ENCODE data around the gene GPR15LG.

The GPR15LG gene

GRCh38 chr10:84205049-84205852 lies 31.6 kb downstream of the GPR15LG start:
- in situ Hi-C loops (cut with MboI; ENCODE audit: low pct_unique_long_range_greater_than_20kb, low sequenced_read_pairs), result no loop called here
- DNase-seq, result peak; percentile 57

DNA sequence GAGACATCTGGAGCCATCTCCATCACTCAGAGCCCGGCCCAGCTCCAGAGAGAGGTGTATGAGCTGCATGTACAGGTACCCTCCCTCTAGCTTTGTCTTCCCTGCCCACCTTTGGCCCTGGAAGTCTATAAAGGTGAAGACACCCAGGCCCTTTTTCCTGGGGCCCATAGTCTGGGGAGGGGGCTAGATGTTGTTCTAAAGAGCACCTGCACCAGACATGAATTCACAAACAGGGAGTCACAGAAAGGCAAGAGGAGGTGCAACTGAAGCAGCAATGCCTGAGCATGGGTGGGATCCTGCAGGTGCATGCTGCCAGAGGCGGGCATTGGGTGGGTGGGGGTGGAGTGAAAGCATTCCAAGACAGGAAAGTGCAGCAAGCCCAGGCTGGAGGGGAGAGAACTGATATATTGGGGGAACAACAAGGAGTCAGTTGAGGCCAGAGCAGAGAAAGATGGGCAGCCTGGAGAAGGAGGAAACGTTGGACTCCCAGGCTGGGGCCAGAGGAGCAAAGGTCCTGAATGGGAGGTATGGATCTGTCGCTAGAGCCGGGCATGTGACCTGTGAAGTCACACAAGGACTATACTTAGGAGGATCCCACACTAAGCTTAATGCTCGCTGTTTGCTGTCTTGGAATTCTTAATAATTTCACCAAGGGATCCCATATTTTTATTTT lies 32.4 kb downstream of the GPR15LG start:
- in situ Hi-C loops (cut with MboI; ENCODE audit: low pct_unique_long_range_greater_than_20kb, low sequenced_read_pairs), result no loop called here
- no peak for DNase-seq

- in situ Hi-C loops (cut with MboI; ENCODE audit: low pct_unique_long_range_greater_than_20kb, low sequenced_read_pairs), result no loop called here
- DNase-seq, result no peak
Measured at GRCh38 chr10:84208023-84208422, 34.4 kb downstream of the GPR15LG start.

- DNase-seq, result no peak
- in situ Hi-C loops (cut with MboI; ENCODE audit: low pct_unique_long_range_greater_than_20kb, low sequenced_read_pairs), result no loop called here
Measured at GRCh38 chr10:84211566-84211965, 38.0 kb downstream of the GPR15LG start.

- no peak for DNase-seq
- in situ Hi-C loops (cut with MboI; ENCODE audit: low pct_unique_long_range_greater_than_20kb, low sequenced_read_pairs), result no loop called here
Measured at GRCh38 chr10:84212014-84212413, 38.4 kb downstream of the GPR15LG start.

- in situ Hi-C loops (cut with MboI; ENCODE audit: low pct_unique_long_range_greater_than_20kb, low sequenced_read_pairs), result no loop called here
- DNase-seq, result no peak
Measured at GRCh38 chr10:84213076-84213475, 39.5 kb downstream of the GPR15LG start.

DNA sequence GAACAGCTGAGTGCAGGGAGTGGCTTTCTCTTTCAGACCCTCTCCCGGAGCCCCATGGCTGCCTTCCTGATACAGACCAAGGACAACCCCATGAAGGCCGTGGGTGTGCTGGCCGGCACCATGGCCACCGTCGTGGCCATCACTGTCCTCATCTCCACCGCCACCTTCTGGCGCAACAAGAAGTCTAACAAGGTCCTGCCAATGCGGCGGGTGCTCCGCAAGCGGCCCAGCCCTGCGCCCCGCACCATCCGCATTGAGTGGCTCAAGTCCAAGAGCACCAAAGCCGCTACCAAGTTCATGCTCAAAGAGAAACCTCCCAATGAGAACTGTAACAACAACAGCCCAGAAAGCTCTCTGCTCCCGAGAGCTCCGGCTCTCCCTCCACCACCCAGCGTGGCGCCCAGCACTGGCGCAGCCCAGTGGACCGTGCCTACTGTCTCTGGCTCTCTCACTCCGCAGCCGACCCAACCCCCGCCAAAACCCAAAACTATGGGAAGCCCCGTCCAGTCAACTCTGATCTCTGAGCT lies 40.5 kb downstream of the GPR15LG start:
- in situ Hi-C loops (cut with MboI; ENCODE audit: low pct_unique_long_range_greater_than_20kb, low sequenced_read_pairs), result no loop called here
- no peak for DNase-seq

DNA sequence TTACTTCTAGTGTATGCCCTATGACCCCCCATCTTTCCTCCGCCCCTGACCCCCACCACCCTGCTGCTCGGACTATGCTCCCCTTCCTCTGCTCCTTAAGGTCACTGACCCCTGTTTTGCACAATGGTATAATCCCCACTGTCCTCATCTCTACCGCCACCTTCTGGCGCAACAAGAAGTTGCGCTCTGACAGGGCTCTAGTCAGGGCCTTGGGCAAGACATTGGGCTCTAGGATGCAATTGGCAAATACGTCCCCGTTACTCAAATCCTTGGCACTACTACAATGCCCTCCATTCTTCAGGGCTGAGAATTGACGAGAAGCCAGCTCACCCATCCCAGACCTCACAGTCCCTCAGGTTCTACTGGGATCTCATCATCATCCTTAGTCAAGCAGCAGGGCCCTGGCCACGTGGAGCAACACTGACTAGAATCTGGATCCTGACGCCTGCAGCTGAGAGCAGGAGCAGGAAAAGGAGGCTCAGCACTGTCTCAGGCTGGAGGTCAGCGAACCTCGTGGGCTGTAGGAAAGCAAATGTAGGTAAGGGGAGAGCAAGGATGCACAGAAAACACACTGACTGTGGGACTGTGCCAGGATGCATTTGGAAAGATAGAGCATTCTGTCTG lies 41.1 kb downstream of the GPR15LG start:
- in situ Hi-C loops (cut with MboI; ENCODE audit: low pct_unique_long_range_greater_than_20kb, low sequenced_read_pairs), result no loop called here
- DNase-seq, result peak; percentile 48

DNA sequence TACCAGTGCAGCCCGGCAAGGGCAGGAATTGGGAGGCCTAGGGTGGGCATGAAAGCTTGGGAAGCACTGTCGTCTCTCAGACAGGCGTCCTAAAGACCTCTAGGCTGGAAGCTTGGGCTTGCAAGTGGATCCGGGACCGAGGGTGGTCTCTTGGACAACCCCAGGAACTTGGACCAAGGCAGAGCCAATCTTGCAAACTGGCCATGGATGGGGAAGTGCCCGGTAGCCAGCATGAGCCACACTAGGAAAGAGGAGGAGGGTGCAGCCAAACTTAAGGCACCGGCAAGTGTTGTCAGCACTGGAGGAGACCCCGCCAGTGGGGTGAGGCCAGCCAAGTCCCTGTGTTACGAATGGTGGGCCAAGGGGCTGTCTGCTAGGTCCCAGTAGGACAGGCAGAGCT lies 43.2 kb downstream of the GPR15LG start:
- in situ Hi-C loops (cut with MboI; ENCODE audit: low pct_unique_long_range_greater_than_20kb, low sequenced_read_pairs), result no loop called here
- DNase-seq, result no peak

GRCh38 chr10:84217746-84218145 lies 44.1 kb downstream of the GPR15LG start:
- in situ Hi-C loops (cut with MboI; ENCODE audit: low pct_unique_long_range_greater_than_20kb, low sequenced_read_pairs), result no loop called here
- DNase-seq, result no peak

GRCh38 chr10:84221916-84222315 lies 48.3 kb downstream of the GPR15LG start:
- DNase-seq, result no peak
- in situ Hi-C loops (cut with MboI; ENCODE audit: low pct_unique_long_range_greater_than_20kb, low sequenced_read_pairs), result no loop called here

- DNase-seq, result no peak
- in situ Hi-C loops (cut with MboI; ENCODE audit: low pct_unique_long_range_greater_than_20kb, low sequenced_read_pairs), result no loop called here
Measured at GRCh38 chr10:84224411-84225028, 50.9 kb downstream of the GPR15LG start.

DNA sequence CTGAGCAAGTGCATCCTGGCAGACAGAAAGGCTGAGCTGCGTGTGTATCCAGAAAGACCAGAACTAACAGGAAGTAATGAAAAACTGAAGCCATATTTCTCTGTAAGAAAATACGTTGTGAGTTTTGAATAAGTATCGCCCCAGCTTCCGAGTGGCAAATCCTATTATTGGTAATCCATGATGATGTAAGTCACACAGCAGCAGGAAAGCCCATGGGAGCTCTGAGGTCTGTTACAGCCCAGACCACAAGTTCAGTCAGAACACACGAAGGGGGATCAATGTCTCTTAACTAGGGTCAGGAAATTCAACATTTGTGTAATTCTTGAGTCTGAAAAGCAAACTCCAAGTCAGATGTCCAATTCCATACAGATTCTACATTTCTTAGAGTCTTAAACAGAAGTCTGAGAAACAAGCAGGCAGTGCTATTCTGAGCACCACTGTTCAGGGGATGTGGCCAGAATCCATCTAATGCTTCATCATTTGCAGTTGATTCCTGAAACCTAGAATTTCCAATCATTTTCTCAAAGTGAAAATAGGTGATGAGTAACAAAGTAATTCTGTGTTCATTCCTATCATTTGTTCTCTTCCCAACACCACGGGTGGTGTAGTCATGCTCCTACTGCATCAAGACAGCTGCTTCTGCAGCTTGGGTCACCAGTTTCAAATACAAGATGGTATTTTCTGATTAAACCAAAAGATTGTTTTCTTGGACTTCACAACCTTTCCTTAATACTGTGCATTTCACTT lies 52.0 kb downstream of the GPR15LG start, which contains the start of gene LRIT2:
TSS of gene LRIT2 (minus strand) at position 118 of the 747 bp plus-strand sequence. CDS start at position 94, 24 bp downstream.
- DNase-seq, result no peak
- in situ Hi-C loops (cut with MboI; ENCODE audit: low pct_unique_long_range_greater_than_20kb, low sequenced_read_pairs), result no loop called here

GRCh38 chr10:84226616-84227015 lies 53.0 kb downstream of the GPR15LG start:
- in situ Hi-C loops (cut with MboI; ENCODE audit: low pct_unique_long_range_greater_than_20kb, low sequenced_read_pairs), result no loop called here
- DNase-seq, result no peak

DNA sequence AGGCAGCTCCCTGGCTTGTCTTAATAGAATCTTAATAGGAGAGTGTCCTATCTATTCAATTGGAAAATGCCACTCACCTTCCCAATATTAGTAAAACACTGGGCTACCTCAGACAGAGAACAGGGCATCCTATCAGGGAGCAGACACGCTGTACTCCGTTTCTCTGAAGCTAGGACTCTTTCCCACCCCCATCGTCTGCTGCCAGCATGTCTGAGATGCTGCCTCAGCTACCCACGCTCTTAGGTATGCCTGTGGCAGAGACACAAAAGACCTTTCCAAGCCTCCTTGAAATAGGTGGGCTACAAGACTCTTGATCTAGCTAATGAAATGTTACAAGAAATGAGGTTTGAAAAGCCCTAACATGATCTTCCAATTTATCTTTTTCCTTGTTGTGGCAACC lies 54.2 kb downstream of the GPR15LG start:
- in situ Hi-C loops (cut with MboI; ENCODE audit: low pct_unique_long_range_greater_than_20kb, low sequenced_read_pairs), result no loop called here
- no peak for DNase-seq

GRCh38 chr10:84230359-84230758 lies 56.8 kb downstream of the GPR15LG start:
- no peak for DNase-seq
- in situ Hi-C loops (cut with MboI; ENCODE audit: low pct_unique_long_range_greater_than_20kb, low sequenced_read_pairs), result no loop called here

DNA sequence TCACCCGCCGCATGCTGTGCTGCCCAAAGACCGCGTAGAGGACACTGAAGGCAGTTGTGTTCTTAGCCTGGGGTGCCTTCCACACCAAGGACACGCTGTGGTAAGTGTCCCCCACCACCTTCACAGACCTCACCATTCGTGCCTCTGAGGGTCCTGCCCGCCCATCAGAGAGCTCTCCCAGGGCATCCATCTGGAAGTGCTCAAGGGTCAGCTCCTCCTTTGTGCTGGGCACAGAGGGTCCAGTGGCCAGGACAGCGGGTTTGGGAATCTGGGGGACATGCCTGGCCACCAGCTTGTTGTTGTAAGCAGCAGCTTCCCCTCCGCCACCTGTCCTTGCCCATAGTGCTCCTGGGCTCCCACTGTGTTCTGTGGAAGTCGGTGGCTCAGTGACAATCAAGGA lies 58.8 kb downstream of the GPR15LG start:
- no peak for DNase-seq
- in situ Hi-C loops (cut with MboI; ENCODE audit: low pct_unique_long_range_greater_than_20kb, low sequenced_read_pairs), result no loop called here

- DNase-seq, result no peak
- in situ Hi-C loops (cut with MboI; ENCODE audit: low pct_unique_long_range_greater_than_20kb, low sequenced_read_pairs), result no loop called here
Measured at GRCh38 chr10:84233940-84234339, 60.3 kb downstream of the GPR15LG start.

DNA sequence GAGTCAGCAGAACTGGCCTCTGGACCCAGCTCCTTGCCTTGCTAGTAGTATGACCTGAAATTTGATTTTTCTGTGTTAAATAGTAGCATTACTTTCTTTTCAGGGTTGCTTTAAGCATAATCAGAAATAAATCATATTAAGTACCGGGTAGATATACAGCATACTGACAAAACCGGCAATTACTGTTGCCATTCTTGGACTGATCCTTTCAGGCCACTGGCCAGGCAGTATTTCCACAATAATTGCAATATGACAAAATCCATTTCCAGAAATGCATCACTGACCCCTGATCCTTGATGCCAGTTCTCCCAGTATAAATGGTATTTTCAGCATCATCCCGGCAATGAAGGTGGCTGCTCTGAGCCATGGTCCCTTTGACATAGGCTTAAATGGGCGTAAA lies 60.9 kb downstream of the GPR15LG start:
- in situ Hi-C loops (cut with MboI; ENCODE audit: low pct_unique_long_range_greater_than_20kb, low sequenced_read_pairs), result no loop called here
- no peak for DNase-seq

Data from KBM-7 (cell line).